ENCODE results near the gene CSNK2A3.

DNA sequence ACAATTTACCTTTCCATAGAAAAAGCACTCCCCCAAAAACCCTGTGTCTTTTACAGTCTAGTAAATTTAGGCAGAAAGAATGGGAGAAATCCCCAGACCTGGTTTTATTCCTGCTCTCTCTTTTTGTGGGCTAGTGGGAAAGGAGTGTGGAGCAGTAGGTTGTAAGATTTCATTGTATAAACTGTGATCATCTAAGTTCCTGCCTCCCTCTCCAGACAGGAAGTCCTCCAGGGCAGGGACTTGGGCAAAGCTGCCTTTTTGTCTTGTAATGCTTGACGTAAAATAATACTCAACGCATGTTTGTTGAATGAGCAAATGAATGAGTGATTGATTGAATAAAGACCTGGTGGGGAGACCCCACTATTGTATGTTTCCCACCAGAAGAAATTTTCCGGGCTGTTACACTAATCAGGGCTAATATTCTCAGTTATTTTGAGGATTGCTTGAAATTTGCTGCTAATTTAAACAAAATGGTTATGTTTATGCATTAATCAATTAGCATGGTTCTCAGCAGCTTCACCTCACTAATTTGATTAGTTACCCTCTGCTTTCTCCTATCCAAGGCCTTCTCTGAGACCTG is 36.3 kb downstream of the CSNK2A3 start:
- TF ChIP-seq, protein P1, sequence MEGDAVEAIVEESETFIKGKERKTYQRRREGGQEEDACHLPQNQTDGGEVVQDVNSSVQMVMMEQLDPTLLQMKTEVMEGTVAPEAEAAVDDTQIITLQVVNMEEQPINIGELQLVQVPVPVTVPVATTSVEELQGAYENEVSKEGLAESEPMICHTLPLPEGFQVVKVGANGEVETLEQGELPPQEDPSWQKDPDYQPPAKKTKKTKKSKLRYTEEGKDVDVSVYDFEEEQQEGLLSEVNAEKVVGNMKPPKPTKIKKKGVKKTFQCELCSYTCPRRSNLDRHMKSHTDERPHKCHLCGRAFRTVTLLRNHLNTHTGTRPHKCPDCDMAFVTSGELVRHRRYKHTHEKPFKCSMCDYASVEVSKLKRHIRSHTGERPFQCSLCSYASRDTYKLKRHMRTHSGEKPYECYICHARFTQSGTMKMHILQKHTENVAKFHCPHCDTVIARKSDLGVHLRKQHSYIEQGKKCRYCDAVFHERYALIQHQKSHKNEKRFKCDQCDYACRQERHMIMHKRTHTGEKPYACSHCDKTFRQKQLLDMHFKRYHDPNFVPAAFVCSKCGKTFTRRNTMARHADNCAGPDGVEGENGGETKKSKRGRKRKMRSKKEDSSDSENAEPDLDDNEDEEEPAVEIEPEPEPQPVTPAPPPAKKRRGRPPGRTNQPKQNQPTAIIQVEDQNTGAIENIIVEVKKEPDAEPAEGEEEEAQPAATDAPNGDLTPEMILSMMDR (IDR thresholded peaks at IDR 0.05 in 2 of 3, conservative IDR thresholded peaks at IDR 0.05 in 1 of 3; ENCODE audit: borderline replicate concordance in 1 of 3, insufficient read depth in 1 of 3, low read depth in 2 of 3, low read length in 2 of 3) = no peak
- TF ChIP-seq CEBPB (IDR thresholded peaks at IDR 0.05; ENCODE audit: low read depth) (no peak), POLR2A (IDR thresholded peaks at IDR 0.05; ENCODE audit: borderline replicate concordance, extremely low read depth, insufficient read depth, insufficient read length) (no peak), ZNF274 (IDR thresholded peaks at IDR 0.05; ENCODE audit: low read depth, low read length) (no peak), EZH2 (IDR thresholded peaks at IDR 0.05) (no peak), RAD21 (IDR thresholded peaks at IDR 0.05; ENCODE audit: low read depth) (no peak), POLR2AphosphoS5 (IDR thresholded peaks at IDR 0.05; ENCODE audit: low read depth, low read length) (no peak), SP1 (IDR thresholded peaks at IDR 0.05; ENCODE audit: low read depth) (no peak), JUND (IDR thresholded peaks at IDR 0.05) (no peak), SRF (IDR thresholded peaks at IDR 0.05; ENCODE audit: low read depth) (no peak), TCF7L2 (IDR thresholded peaks at IDR 0.05; ENCODE audit: borderline replicate concordance, extremely low read depth, insufficient read depth, insufficient read length) (no peak), YY1 (IDR thresholded peaks at IDR 0.05; ENCODE audit: extremely low read depth, insufficient replicate concordance, low read depth, low read length) (no peak)
- TF ChIP-seq, protein P2, sequence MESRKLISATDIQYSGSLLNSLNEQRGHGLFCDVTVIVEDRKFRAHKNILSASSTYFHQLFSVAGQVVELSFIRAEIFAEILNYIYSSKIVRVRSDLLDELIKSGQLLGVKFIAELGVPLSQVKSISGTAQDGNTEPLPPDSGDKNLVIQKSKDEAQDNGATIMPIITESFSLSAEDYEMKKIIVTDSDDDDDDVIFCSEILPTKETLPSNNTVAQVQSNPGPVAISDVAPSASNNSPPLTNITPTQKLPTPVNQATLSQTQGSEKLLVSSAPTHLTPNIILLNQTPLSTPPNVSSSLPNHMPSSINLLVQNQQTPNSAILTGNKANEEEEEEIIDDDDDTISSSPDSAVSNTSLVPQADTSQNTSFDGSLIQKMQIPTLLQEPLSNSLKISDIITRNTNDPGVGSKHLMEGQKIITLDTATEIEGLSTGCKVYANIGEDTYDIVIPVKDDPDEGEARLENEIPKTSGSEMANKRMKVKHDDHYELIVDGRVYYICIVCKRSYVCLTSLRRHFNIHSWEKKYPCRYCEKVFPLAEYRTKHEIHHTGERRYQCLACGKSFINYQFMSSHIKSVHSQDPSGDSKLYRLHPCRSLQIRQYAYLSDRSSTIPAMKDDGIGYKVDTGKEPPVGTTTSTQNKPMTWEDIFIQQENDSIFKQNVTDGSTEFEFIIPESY (IDR thresholded peaks at IDR 0.05; ENCODE audit: extremely low read depth, insufficient replicate concordance, low read length) = no peak
- TF ChIP-seq, protein P3, sequence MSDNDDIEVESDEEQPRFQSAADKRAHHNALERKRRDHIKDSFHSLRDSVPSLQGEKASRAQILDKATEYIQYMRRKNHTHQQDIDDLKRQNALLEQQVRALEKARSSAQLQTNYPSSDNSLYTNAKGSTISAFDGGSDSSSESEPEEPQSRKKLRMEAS (IDR thresholded peaks at IDR 0.05) = no peak
